Subcutaneous abdominal adipose tissue (tissue), 5 donors: Measurements from ENCODE around the gene MSI1.

Experiments used
- H3K27ac ChIP-seq: one replicate; pipeline ENCODE4 v1.7.0; 2013; ENCODE audit warnings: low read depth, mild to moderate bottlenecking, inconsistent platforms, low read length, moderate library complexity
- H3K27me3 ChIP-seq, 5 donors: one replicate each; pipeline ENCODE4 v1.7.0; 2013; ENCODE audit warnings: low read length in 5 of 5, inconsistent platforms in 1 of 5; ENCODE audit not compliant: control insufficient read depth in 5 of 5, insufficient read depth in 4 of 5
- H3K36me3 ChIP-seq, 5 donors: one replicate each; pipeline ENCODE4 v1.7.0; 2013; ENCODE audit warnings: low read length in 5 of 5; ENCODE audit not compliant: control insufficient read depth in 5 of 5, insufficient read depth in 5 of 5
- H3K4me1 ChIP-seq, 5 donors: one replicate each; pipeline ENCODE4 v1.7.0; 2013; ENCODE audit warnings: low read length in 5 of 5, mild to moderate bottlenecking in 3 of 5, moderate library complexity in 1 of 5; ENCODE audit not compliant: control insufficient read depth in 5 of 5, insufficient read depth in 5 of 5
- H3K4me3 ChIP-seq, 5 donors: one replicate each; pipeline ENCODE4 v1.7.0; 2013; ENCODE audit warnings: low read length in 5 of 5, low read depth in 1 of 5
- H3K9ac ChIP-seq, 5 donors: one replicate each; pipeline ENCODE4 v1.7.0; 2013; ENCODE audit warnings: low read length in 5 of 5, mild to moderate bottlenecking in 4 of 5, moderate library complexity in 3 of 5
- H3K9me3 ChIP-seq, 5 donors: one replicate each; pipeline ENCODE4 v1.7.0; 2013; ENCODE audit warnings: low read length in 5 of 5; ENCODE audit not compliant: control insufficient read depth in 5 of 5
- donor health status: healthy.
- donor health status: healthy.
- donor health status: healthy.
- donor health status: healthy.
- donor health status: healthy.

The MSI1 gene

DNA sequence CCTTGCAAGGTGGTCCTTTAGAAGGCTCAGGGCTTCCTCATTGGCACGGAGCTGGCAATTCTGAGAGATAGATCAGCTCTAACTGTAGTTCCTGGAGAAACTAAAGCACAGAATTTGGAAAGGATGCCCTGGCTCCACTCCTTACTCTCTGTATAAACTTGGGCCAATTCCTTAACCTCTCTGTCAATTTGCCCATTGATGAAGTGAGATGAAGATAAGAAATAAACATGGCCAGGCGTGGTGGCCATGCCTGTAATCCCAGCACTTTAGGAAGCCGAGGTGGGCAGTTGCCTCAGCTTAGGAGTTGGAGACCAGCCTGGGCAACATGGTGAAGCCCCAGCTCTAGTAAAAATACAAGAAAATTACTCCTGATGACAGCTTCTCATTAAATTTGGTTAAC, 34.9 kb upstream of the MSI1 start:
- Histone ChIP-seq H3K9me3 (no peaks in the 10 kb centered on the region), H3K27me3 (peaks cover 0 to 13% (median 6%) of the 10 kb centered on the region in 5 donors), H3K9ac (no peak overlapping the region)

GRCh38 chr12:120402217-120402616, 33.3 kb upstream of the MSI1 start:
- H3K36me3 ChIP-seq, result no peaks in the 10 kb centered on the region
- H3K9ac ChIP-seq, result no peak overlapping the region
- peaks cover 7 to 22% (median 10%) of the 10 kb centered on the region in 5 donors for H3K27me3 ChIP-seq
- no peak overlapping the region for H3K4me3 ChIP-seq
- no peaks in the 10 kb centered on the region for H3K4me1 ChIP-seq
- H3K9me3 ChIP-seq, result no peaks in the 10 kb centered on the region
- H3K27ac ChIP-seq, result no peak overlapping the region

More for the DNA sequence above, 34.9 kb upstream of the MSI1 start:
- no peaks in the 10 kb centered on the region for H3K4me1 ChIP-seq
- H3K4me3 ChIP-seq, result no peak overlapping the region
- no peak overlapping the region for H3K27ac ChIP-seq
- no peaks in the 10 kb centered on the region for H3K36me3 ChIP-seq

DNA sequence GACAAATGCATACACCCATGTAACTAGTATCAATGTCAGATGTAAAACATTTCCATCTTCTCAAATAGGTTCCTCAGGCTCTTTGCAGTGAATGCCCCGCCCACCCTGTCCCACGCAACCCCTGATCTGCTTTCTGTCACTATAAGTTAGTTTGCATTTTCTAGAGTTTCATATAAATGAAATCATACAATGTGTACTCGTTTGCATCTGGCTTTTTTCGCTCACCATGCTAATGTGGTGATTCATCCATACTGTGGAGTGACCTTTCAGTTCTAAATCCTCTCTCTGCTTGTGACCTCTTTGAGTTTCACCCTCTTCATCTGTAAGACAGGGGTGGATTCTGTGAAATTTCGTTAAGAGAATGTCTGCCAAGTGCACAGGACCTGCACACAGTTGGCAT, 30.6 kb upstream of the MSI1 start:
- Histone ChIP-seq H3K27ac (no peak overlapping the region), H3K9me3 (no peaks in the 10 kb centered on the region), H3K4me1 (no peaks in the 10 kb centered on the region), H3K27me3 (peaks cover 9 to 28% (median 17%) of the 10 kb centered on the region in 5 donors), H3K4me3 (no peak overlapping the region), H3K9ac (no peak overlapping the region), H3K36me3 (no peaks in the 10 kb centered on the region)

DNA sequence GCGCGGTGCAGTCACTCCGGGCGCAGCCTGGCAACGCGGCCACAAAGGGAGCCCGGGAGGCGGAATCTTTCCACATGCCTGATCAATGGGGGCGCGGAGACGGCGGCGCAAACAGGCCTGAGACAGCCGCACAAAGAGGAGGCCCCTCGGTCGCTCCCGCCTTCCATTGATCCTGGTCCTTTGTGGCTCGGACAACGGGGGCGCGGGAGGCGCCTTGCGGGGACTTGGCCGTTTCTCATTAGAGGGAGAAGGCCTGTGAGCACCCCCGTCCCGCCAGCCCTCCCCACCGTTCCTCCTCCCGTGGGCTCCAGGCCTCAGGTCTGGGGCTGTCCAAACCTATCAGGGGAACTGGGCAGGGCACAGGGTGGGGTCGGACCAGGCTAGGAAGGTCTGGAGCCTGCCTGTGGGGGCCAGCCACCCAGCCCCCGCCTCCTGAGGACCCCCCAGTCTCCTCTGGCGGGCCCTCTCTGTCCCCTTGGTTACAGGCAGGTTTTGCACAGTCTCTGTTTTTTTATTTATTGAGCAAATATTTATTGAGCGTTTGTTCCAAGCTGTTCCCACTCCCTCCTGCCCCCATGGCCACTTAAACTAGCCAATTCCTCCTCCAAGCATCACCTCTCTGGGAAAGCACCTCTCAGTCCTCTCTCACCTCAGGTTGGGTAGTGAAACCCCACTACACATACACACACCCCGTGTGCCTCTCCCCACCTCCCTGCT, 29.0 kb upstream of the MSI1 start:
- H3K4me3 ChIP-seq, result no peak overlapping the region
- H3K9ac ChIP-seq, result no peak overlapping the region
- H3K27ac ChIP-seq, result no peak overlapping the region
- H3K4me1 ChIP-seq, result no peaks in the 10 kb centered on the region
- no peaks in the 10 kb centered on the region for H3K36me3 ChIP-seq
- no peaks in the 10 kb centered on the region for H3K9me3 ChIP-seq
- peaks cover 9 to 28% (median 24%) of the 10 kb centered on the region in 5 donors for H3K27me3 ChIP-seq

DNA sequence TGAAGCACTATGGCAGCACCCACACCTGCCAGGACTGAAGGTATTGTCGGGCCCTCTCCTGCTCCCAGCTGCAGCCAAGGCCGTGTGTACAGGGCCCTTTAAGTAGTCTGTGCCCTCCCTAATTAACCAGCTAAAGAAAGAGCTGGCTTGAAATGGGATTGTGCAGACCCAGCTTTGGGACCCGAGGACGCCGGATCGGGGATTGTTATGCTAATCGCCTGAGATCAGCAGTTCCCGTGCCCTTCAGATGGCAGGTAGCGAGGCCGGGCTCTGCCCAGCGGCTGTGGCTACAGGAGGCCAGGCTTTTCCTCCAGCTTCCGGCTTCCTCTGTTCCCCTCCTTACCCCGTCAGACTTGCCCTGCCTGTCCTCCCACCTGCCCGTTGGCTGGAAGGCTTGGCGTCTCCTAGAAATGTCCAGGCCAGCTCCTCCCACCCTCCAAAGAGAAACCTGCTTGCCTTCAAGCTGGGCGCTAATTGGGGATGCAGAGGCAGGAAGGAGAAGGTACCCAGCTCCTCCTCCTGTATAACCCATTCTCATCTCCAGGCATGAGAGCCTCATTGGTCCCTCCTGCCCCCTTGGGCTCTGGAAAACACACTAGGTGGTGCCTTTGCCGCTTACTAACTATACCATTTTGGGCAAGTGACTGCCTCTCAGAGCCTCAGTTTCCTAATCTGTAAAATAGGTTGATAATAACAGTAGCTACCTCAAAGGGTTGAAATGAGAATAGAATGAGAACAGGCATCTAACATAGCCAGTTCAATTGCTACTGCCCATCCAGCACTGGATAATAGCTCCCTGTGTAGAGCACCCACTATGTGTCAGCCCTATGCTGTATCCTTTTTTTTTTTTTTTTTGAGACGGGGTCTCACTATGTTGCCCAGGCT, 25.8 kb upstream of the MSI1 start:
- H3K36me3 ChIP-seq, result no peaks in the 10 kb centered on the region
- no peak overlapping the region for H3K27ac ChIP-seq
- H3K27me3 ChIP-seq, result peaks cover 5 to 25% (median 23%) of the 10 kb centered on the region in 5 donors
- no peak overlapping the region for H3K4me3 ChIP-seq
- peaks cover 0 to 4% (median 0%) of the 10 kb centered on the region in 5 donors for H3K9me3 ChIP-seq
- H3K4me1 ChIP-seq, result no peaks in the 10 kb centered on the region
- no peak overlapping the region for H3K9ac ChIP-seq

- H3K4me3 ChIP-seq, result no peak overlapping the region
- peaks cover 7 to 22% (median 19%) of the 10 kb centered on the region in 5 donors for H3K27me3 ChIP-seq
- no peak overlapping the region for H3K9ac ChIP-seq
- peaks cover 0 to 4% (median 0%) of the 10 kb centered on the region in 5 donors for H3K9me3 ChIP-seq
- no peak overlapping the region for H3K27ac ChIP-seq
- H3K4me1 ChIP-seq, result peaks cover 0 to 4% (median 0%) of the 10 kb centered on the region in 5 donors
- no peaks in the 10 kb centered on the region for H3K36me3 ChIP-seq
Observed at GRCh38 chr12:120390540-120391120, 21.7 kb upstream of the MSI1 start.

GRCh38 chr12:120388691-120389481, 19.9 kb upstream of the MSI1 start:
- no peak overlapping the region for H3K9ac ChIP-seq
- no peak overlapping the region for H3K27ac ChIP-seq
- no peaks in the 10 kb centered on the region for H3K36me3 ChIP-seq
- peaks cover 0 to 4% (median 0%) of the 10 kb centered on the region in 5 donors for H3K9me3 ChIP-seq
- peaks cover 4 to 12% (median 8%) of the 10 kb centered on the region in 5 donors for H3K27me3 ChIP-seq
- no peak overlapping the region for H3K4me3 ChIP-seq
- peaks cover 0 to 4% (median 0%) of the 10 kb centered on the region in 5 donors for H3K4me1 ChIP-seq

GRCh38 chr12:120381752-120382419, 12.9 kb upstream of the MSI1 start:
- H3K4me3 ChIP-seq, result no peak overlapping the region
- H3K9ac ChIP-seq, result no peak overlapping the region
- H3K9me3 ChIP-seq, result no peaks in the 10 kb centered on the region
- peaks cover 0 to 2% (median 0%) of the 10 kb centered on the region in 5 donors for H3K4me1 ChIP-seq
- peaks cover 0 to 14% (median 7%) of the 10 kb centered on the region in 5 donors for H3K27me3 ChIP-seq
- H3K27ac ChIP-seq, result no peak overlapping the region
- no peaks in the 10 kb centered on the region for H3K36me3 ChIP-seq

DNA sequence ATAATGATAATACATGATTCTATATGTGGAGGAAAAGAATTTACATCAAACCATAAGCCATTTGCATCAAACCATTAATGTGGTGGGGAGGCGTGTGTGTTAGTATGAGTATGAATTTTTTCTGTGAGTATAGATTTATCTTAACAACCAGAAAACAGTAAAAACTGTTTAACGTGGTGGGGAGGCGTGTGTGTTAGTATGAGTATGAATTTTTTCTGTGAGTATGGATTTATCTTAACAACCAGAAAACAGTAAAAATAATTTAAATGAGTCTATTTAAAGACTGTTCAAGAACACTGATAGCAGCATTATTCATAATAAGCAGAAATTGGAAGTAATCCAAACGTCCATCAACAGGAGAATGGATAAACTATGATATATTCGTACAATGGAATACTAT, 9.1 kb upstream of the MSI1 start:
- H3K27me3 ChIP-seq, result peaks cover 0 to 30% (median 12%) of the 10 kb centered on the region in 5 donors

More for the DNA sequence above, 9.1 kb upstream of the MSI1 start:
- no peak overlapping the region for H3K4me3 ChIP-seq
- H3K9ac ChIP-seq, result no peak overlapping the region
- H3K4me1 ChIP-seq, result peaks cover 0 to 2% (median 0%) of the 10 kb centered on the region in 5 donors
- H3K27ac ChIP-seq, result no peak overlapping the region
- no peaks in the 10 kb centered on the region for H3K9me3 ChIP-seq
- no peaks in the 10 kb centered on the region for H3K36me3 ChIP-seq
